ENCODE results near the gene NUDT11. TPM values are rescaled to one million over a fixed set of nuclear protein-coding genes. Genes with fewer than 3 reads are reported as not detected.
"Not testable (repeated sequence)": the region's sequence is repeated elsewhere in the genome, so short reads cannot be mapped to it uniquely, and the experiment has no call there.

NUDT11 gene
- polyA plus RNA-seq, 1 donor from 2014 or later = 118 TPM

GRCh38 chrX:51494409-51494808 lies 2.0 kb downstream of the NUDT11 start:
- Histone ChIP-seq H3K79me2 (replicated peaks; ENCODE audit: insufficient read depth, low read length) (peaks cover 42% of the 10 kb centered on the region), H3K4me2 (ENCODE audit: low read length) (peak overlapping the region; percentile 68), H3K9me2 (ENCODE audit: insufficient read depth, low read length) (no peaks in the 10 kb centered on the region), H2AFZ (ENCODE audit: low read depth, low read length) (no peak overlapping the region), H3K27ac (ENCODE audit: low read length) (no peak overlapping the region), H3K27me3 (ENCODE audit: insufficient read depth, low read depth, low read length) (no peaks in the 10 kb centered on the region), H3K36me3 (ENCODE audit: insufficient read depth, low read length) (no peaks in the 10 kb centered on the region), H3K4me3 (ENCODE audit: low read length) (peak overlapping the region; percentile 70), H3F3A (ENCODE audit: insufficient read depth, low read length, poor library complexity, severe bottlenecking) (no peaks in the 10 kb centered on the region), H4K20me1 (ENCODE audit: insufficient read depth) (no peaks in the 10 kb centered on the region), H3K9me3 (ENCODE audit: low read length) (no peaks in the 10 kb centered on the region), H3K9ac (ENCODE audit: low read length) (peak overlapping the region; percentile 77)
- TF ChIP-seq, protein P1, sequence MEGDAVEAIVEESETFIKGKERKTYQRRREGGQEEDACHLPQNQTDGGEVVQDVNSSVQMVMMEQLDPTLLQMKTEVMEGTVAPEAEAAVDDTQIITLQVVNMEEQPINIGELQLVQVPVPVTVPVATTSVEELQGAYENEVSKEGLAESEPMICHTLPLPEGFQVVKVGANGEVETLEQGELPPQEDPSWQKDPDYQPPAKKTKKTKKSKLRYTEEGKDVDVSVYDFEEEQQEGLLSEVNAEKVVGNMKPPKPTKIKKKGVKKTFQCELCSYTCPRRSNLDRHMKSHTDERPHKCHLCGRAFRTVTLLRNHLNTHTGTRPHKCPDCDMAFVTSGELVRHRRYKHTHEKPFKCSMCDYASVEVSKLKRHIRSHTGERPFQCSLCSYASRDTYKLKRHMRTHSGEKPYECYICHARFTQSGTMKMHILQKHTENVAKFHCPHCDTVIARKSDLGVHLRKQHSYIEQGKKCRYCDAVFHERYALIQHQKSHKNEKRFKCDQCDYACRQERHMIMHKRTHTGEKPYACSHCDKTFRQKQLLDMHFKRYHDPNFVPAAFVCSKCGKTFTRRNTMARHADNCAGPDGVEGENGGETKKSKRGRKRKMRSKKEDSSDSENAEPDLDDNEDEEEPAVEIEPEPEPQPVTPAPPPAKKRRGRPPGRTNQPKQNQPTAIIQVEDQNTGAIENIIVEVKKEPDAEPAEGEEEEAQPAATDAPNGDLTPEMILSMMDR (IDR thresholded peaks at IDR 0.05; ENCODE audit: poor library complexity, severe bottlenecking) = peak; percentile 33
- TF ChIP-seq MXI1 (conservative IDR thresholded peaks at IDR 0.05; ENCODE audit: poor library complexity, severe bottlenecking) = no peak

- Histone ChIP-seq H3K36me3 (ENCODE audit: insufficient read depth, low read length) (no peaks in the 10 kb centered on the region), H3K27me3 (ENCODE audit: insufficient read depth, low read depth, low read length) (no peaks in the 10 kb centered on the region), H3K9me3 (ENCODE audit: low read length) (no peaks in the 10 kb centered on the region), H2AFZ (ENCODE audit: low read depth, low read length) (no peak overlapping the region), H3K27ac (ENCODE audit: low read length) (no peak overlapping the region), H3K4me3 (ENCODE audit: low read length) (no peak overlapping the region), H3K9me2 (ENCODE audit: insufficient read depth, low read length) (no peaks in the 10 kb centered on the region), H4K20me1 (ENCODE audit: insufficient read depth) (no peaks in the 10 kb centered on the region), H3K79me2 (replicated peaks; ENCODE audit: insufficient read depth, low read length) (peaks cover 19% of the 10 kb centered on the region), H3K4me2 (ENCODE audit: low read length) (no peak overlapping the region), H3F3A (ENCODE audit: insufficient read depth, low read length, poor library complexity, severe bottlenecking) (no peaks in the 10 kb centered on the region), H3K9ac (ENCODE audit: low read length) (no peak overlapping the region)
- no peak for TF ChIP-seq POLR2AphosphoS5 (IDR thresholded peaks at IDR 0.05)
- TF ChIP-seq, protein P1 (IDR thresholded peaks at IDR 0.05; ENCODE audit: poor library complexity, severe bottlenecking) = no peak
- peak; percentile 2 for TF ChIP-seq SMC3 (conservative IDR thresholded peaks at IDR 0.05; ENCODE audit: poor library complexity)
These were observed 8.5 kb downstream of the NUDT11 start for GRCh38 chrX:51487960-51488267.

DNA sequence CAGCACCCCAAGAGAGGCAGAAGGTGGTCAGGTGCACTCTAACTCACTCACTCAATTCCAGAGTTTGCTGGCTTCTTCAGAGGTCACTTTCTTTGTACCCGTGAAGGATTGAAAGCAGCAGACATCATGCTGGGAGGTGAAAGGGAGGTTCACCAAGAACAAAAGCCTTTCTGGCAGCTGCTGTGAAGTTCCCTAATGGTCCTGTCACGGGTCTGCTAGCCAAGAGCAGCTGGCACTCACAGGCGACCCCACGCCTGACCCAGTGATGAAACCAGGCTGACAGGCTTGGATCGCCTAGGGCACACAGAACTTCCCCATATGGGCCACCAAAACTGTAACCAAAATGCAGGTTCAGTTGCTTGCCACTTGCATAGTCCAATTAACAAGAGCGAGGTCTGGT lies 11.8 kb downstream of the NUDT11 start:
- Histone ChIP-seq H3K4me3 (ENCODE audit: low read length) (no peak overlapping the region), H3K9me3 (ENCODE audit: low read length) (no peaks in the 10 kb centered on the region), H3K27me3 (ENCODE audit: insufficient read depth, low read depth, low read length) (no peaks in the 10 kb centered on the region), H2AFZ (ENCODE audit: low read depth, low read length) (no peak overlapping the region), H3K9me2 (ENCODE audit: insufficient read depth, low read length) (no peaks in the 10 kb centered on the region), H3K36me3 (ENCODE audit: insufficient read depth, low read length) (no peaks in the 10 kb centered on the region), H3K79me2 (replicated peaks; ENCODE audit: insufficient read depth, low read length) (no peaks in the 10 kb centered on the region), H3F3A (ENCODE audit: insufficient read depth, low read length, poor library complexity, severe bottlenecking) (no peaks in the 10 kb centered on the region), H3K9ac (ENCODE audit: low read length) (no peak overlapping the region), H3K4me2 (ENCODE audit: low read length) (no peak overlapping the region), H4K20me1 (ENCODE audit: insufficient read depth) (no peaks in the 10 kb centered on the region), H3K27ac (ENCODE audit: low read length) (no peak overlapping the region)
- TF ChIP-seq EZH2 (IDR thresholded peaks at IDR 0.05; ENCODE audit: borderline replicate concordance, insufficient read depth, low read length, poor library complexity, severe bottlenecking) (no peak), RAD21 (conservative IDR thresholded peaks at IDR 0.05) (no peak), EP300 (conservative IDR thresholded peaks at IDR 0.05; ENCODE audit: poor library complexity, severe bottlenecking) (no peak), REST (IDR thresholded peaks at IDR 0.05; ENCODE audit: borderline replicate concordance) (no peak), TAF1 (IDR thresholded peaks at IDR 0.05; ENCODE audit: low read depth) (no peak), POLR2AphosphoS5 (IDR thresholded peaks at IDR 0.05) (no peak), SMC3 (conservative IDR thresholded peaks at IDR 0.05; ENCODE audit: poor library complexity) (no peak), MXI1 (conservative IDR thresholded peaks at IDR 0.05; ENCODE audit: poor library complexity, severe bottlenecking) (no peak)
- TF ChIP-seq, protein P1 (IDR thresholded peaks at IDR 0.05; ENCODE audit: poor library complexity, severe bottlenecking) = no peak

- not testable (repeated sequence) for H2AFZ ChIP-seq (ENCODE audit: low read depth, low read length); H3K27ac ChIP-seq (ENCODE audit: low read length); H4K20me1 ChIP-seq (ENCODE audit: insufficient read depth); H3F3A ChIP-seq (ENCODE audit: insufficient read depth, low read length, poor library complexity, severe bottlenecking); H3K27me3 ChIP-seq (ENCODE audit: insufficient read depth, low read depth, low read length); H3K9me3 ChIP-seq (ENCODE audit: low read length); H3K36me3 ChIP-seq (ENCODE audit: insufficient read depth, low read length); H3K9me2 ChIP-seq (ENCODE audit: insufficient read depth, low read length); H3K4me2 ChIP-seq (ENCODE audit: low read length); H3K79me2 ChIP-seq (replicated peaks; ENCODE audit: insufficient read depth, low read length); H3K4me3 ChIP-seq (ENCODE audit: low read length); H3K9ac ChIP-seq (ENCODE audit: low read length)
These were observed 14.0 kb downstream of the NUDT11 start for GRCh38 chrX:51482411-51482810.

Data from neural cell (in vitro differentiated cells).